Kidney capillary endothelial cell (primary cell): ENCODE results near the gene ARHGAP25.

ENCODE experiments used
- DNase-seq: peaks from one replicate; pipeline ENCODE4 v3.0.0-alpha.2; 2018; ENCODE audit warnings: low spot score

ARHGAP25 gene

GRCh38 chr2:68720665-68721064 lies 13.9 kb upstream of the ARHGAP25 start:
- no peak for DNase-seq

- DNase-seq: no peak
Measured at GRCh38 chr2:68721482-68722101, 13.0 kb upstream of the ARHGAP25 start.

- no peak for DNase-seq
Measured at GRCh38 chr2:68722712-68723111, 11.9 kb upstream of the ARHGAP25 start.

- no peak for DNase-seq
Measured at GRCh38 chr2:68723181-68723580, 11.4 kb upstream of the ARHGAP25 start.

- no peak for DNase-seq
Measured at GRCh38 chr2:68726100-68726499, 8.5 kb upstream of the ARHGAP25 start.

- DNase-seq: no peak
Measured at GRCh38 chr2:68726608-68727367, 7.8 kb upstream of the ARHGAP25 start.

GRCh38 chr2:68727683-68728375 lies 6.8 kb upstream of the ARHGAP25 start:
- no peak for DNase-seq

- DNase-seq: no peak
Measured at GRCh38 chr2:68730828-68731227, 3.8 kb upstream of the ARHGAP25 start.

- DNase-seq: no peak
Measured at GRCh38 chr2:68732036-68732932, 2.3 kb upstream of the ARHGAP25 start.

GRCh38 chr2:68733365-68733764 lies 1.2 kb upstream of the ARHGAP25 start:
- DNase-seq: no peak

- no peak for DNase-seq
Measured at GRCh38 chr2:68734176-68734575, 435 bp upstream of the ARHGAP25 start.

GRCh38 chr2:68736086-68736485 lies 1.5 kb downstream of the ARHGAP25 start:
- no peak for DNase-seq

- DNase-seq: no peak
Measured at GRCh38 chr2:68737711-68738110, 3.1 kb downstream of the ARHGAP25 start.

GRCh38 chr2:68738906-68739594 lies 4.4 kb downstream of the ARHGAP25 start:
- DNase-seq: no peak

- no peak for DNase-seq
Measured at GRCh38 chr2:68739595-68740399, 5.2 kb downstream of the ARHGAP25 start.

GRCh38 chr2:68740400-68740914 lies 5.8 kb downstream of the ARHGAP25 start:
- DNase-seq: no peak

- DNase-seq: no peak
Measured at GRCh38 chr2:68741238-68741637, 6.6 kb downstream of the ARHGAP25 start.

- no peak for DNase-seq
Measured at GRCh38 chr2:68741805-68742306, 7.2 kb downstream of the ARHGAP25 start.

GRCh38 chr2:68742626-68743415 lies 8.2 kb downstream of the ARHGAP25 start:
- no peak for DNase-seq
